Astrocyte (in vitro differentiated cells and primary cell): ENCODE measurements around the gene LRG1. TPM values are rescaled to one million over a fixed set of nuclear protein-coding genes. Genes with fewer than 3 reads are reported as not detected.

Experiments used
- DNase-seq: peaks from one replicate; pipeline ENCODE4 v3.0.0-alpha.2; 2010; ENCODE audit warnings: low read depth
- FAIRE-seq: peaks from 2 replicates; lab custom pipeline; 2011; peaks lifted over from hg19 to GRCh38; lab: Jason Lieb, UNC
- H2AFZ ChIP-seq: 2 replicates; pipeline ENCODE4 v1.6.0; 2012; ENCODE audit warnings: low read depth, low read length, inconsistent platforms
- H3K27ac ChIP-seq: 2 replicates; pipeline ENCODE4 v1.5.1; 2011; ENCODE audit warnings: low read depth, low read length, inconsistent platforms
- H3K27me3 ChIP-seq: 2 replicates; pipeline ENCODE4 v1.6.0; 2011; ENCODE audit warnings: low read length, inconsistent platforms; ENCODE audit not compliant: insufficient read depth
- H3K36me3 ChIP-seq: 2 replicates; pipeline ENCODE4 v1.5.1; 2011; ENCODE audit warnings: low read length, inconsistent platforms; ENCODE audit not compliant: insufficient read depth
- H3K4me1 ChIP-seq: 2 replicates; pipeline ENCODE4 v1.5.1; 2011; ENCODE audit warnings: low read length, inconsistent platforms; ENCODE audit not compliant: insufficient read depth
- H3K4me2 ChIP-seq: 2 replicates; pipeline ENCODE4 v1.6.0; 2012; ENCODE audit warnings: low read length, inconsistent platforms
- H3K4me3 ChIP-seq: 2 replicates; pipeline ENCODE4 v1.5.1; 2011; ENCODE audit warnings: low read depth, mild to moderate bottlenecking, low read length, inconsistent platforms; ENCODE audit not compliant: insufficient read depth
- H3K79me2 ChIP-seq: 2 replicates; pipeline ENCODE4 v1.6.0; 2012; ENCODE audit warnings: mild to moderate bottlenecking, low read length, inconsistent platforms; ENCODE audit not compliant: insufficient read depth
- H3K9ac ChIP-seq: 2 replicates; pipeline ENCODE4 v1.6.0; 2012; ENCODE audit warnings: mild to moderate bottlenecking, low read length, inconsistent platforms
- H3K9me3 ChIP-seq: 2 replicates; pipeline ENCODE4 v1.5.1; 2012; ENCODE audit warnings: low read depth, mild to moderate bottlenecking, low read length, inconsistent platforms; ENCODE audit not compliant: insufficient read depth
- H4K20me1 ChIP-seq: 2 replicates; pipeline ENCODE4 v1.6.0; 2012; ENCODE audit warnings: low read length, inconsistent platforms; ENCODE audit not compliant: insufficient read depth
- H3K27ac Mint-ChIP-seq: one replicate; pipeline ENCODE4 v1.8.0; 2021; ENCODE audit warnings: mild to moderate bottlenecking, mixed read lengths; ENCODE audit not compliant: unreplicated experiment
- H3K27me3 Mint-ChIP-seq: one replicate; pipeline ENCODE4 v1.8.0; 2021; ENCODE audit warnings: low read depth, mixed read lengths; ENCODE audit not compliant: unreplicated experiment
- H3K36me3 Mint-ChIP-seq: one replicate; pipeline ENCODE4 v1.8.0; 2021; ENCODE audit warnings: low read depth, mixed read lengths; ENCODE audit not compliant: unreplicated experiment
- H3K4me1 Mint-ChIP-seq: one replicate; pipeline ENCODE4 v1.8.0; 2021; ENCODE audit warnings: low read depth, mixed read lengths; ENCODE audit not compliant: unreplicated experiment
- H3K4me3 Mint-ChIP-seq: one replicate; pipeline ENCODE4 v1.8.0; 2021; ENCODE audit warnings: mild to moderate bottlenecking, moderate library complexity, mixed read lengths; ENCODE audit not compliant: unreplicated experiment
- H3K9me3 Mint-ChIP-seq: one replicate; pipeline ENCODE4 v1.8.0; 2021; ENCODE audit warnings: mild to moderate bottlenecking, mixed read lengths; ENCODE audit not compliant: unreplicated experiment
- CTCF ChIP-seq: IDR thresholded peaks from 2 replicates; pipeline ENCODE4 v1.5.1; 2011; ENCODE audit warnings: low read depth, mild to moderate bottlenecking, inconsistent platforms, low read length, moderate library complexity; ENCODE audit not compliant: insufficient read depth
- EZH2 ChIP-seq: IDR thresholded peaks from 2 replicates; pipeline ENCODE4 v1.6.1; 2012; ENCODE audit warnings: mild to moderate bottlenecking, low read length, inconsistent platforms; ENCODE audit not compliant: insufficient read depth
- total RNA-seq: library from RNA; stranded (reverse); gene quantifications from 2 replicates; pipeline ENCODE4 v1.2.1, GENCODE V29; 2021

Gene LRG1
- total RNA-seq, 1 donor from 2014 or later: 0.14 TPM

- Histone ChIP-seq H2AFZ (no peak within 1 kb of the TSS), H3K9ac (no peak within 1 kb of the TSS), H4K20me1 (no peaks in the 10 kb centered on the region), H3K36me3 (no peaks in the 10 kb centered on the region), H3K9me3 (no peaks in the 10 kb centered on the region), H3K4me3 (no peak within 1 kb of the TSS), H3K4me1 (no peaks in the 10 kb centered on the region), H3K27me3 (no peaks in the 10 kb centered on the region), H3K4me2 (no peak within 1 kb of the TSS), H3K27ac (no peak within 1 kb of the TSS), H3K79me2 (no peaks in the 10 kb centered on the region)
- TF ChIP-seq CTCF (no peak), EZH2 (no peak)
- Mint-ChIP-seq H3K27ac (no peak within 1 kb of the TSS), H3K36me3 (no peaks in the 10 kb centered on the region), H3K4me1 (peaks cover 6% of the 10 kb centered on the region), H3K4me3 (peak within 1 kb of the TSS; percentile 76), H3K9me3 (peaks cover 3% of the 10 kb centered on the region), H3K27me3 (peaks cover 31% of the 10 kb centered on the region)
- FAIRE-seq (no peak), DNase-seq (peak; percentile 4)
Observed at GRCh38 chr19:4518345-4519171, 21.3 kb downstream of the LRG1 start, which contains the start of gene PLIN4. Gene PLIN4, minus strand, starts transcription at chr19:4518486. Its CDS starts 214 bp downstream, at chr19:4518272.

- no peak for TF ChIP-seq CTCF
- no peak for TF ChIP-seq EZH2
- Mint-ChIP-seq H3K27me3 (peaks cover 32% of the 10 kb centered on the region), H3K9me3 (peaks cover 3% of the 10 kb centered on the region), H3K4me1 (peaks cover 6% of the 10 kb centered on the region), H3K27ac (no peak overlapping the region), H3K4me3 (no peak overlapping the region), H3K36me3 (no peaks in the 10 kb centered on the region)
- no peak for FAIRE-seq
- Histone ChIP-seq H3K36me3 (no peaks in the 10 kb centered on the region), H4K20me1 (no peaks in the 10 kb centered on the region), H3K4me2 (no peak overlapping the region), H3K79me2 (no peaks in the 10 kb centered on the region), H3K27me3 (no peaks in the 10 kb centered on the region), H3K9ac (no peak overlapping the region), H3K27ac (no peak overlapping the region), H3K4me1 (no peaks in the 10 kb centered on the region), H3K4me3 (no peak overlapping the region), H2AFZ (no peak overlapping the region), H3K9me3 (no peaks in the 10 kb centered on the region)
- no peak for DNase-seq
Observed at GRCh38 chr19:4517451-4518057, 22.3 kb downstream of the LRG1 start.
